Measurements from ENCODE around the gene CKMT2.

- TF ChIP-seq CTCF (IDR thresholded peaks at IDR 0.05) (no peak), POLR2A (IDR thresholded peaks at IDR 0.05) (no peak)
These were observed 2.7 kb upstream of the CKMT2 start for GRCh38 chr5:81230416-81230815.

All from esophagus squamous epithelium (tissue), 4 donors.